Fibroblast of mammary gland (primary cell): Measurements from ENCODE around the gene ACER3.

Source experiments
- DNase-seq: peaks from one replicate; pipeline ENCODE4 v3.0.0-alpha.2; 2010; ENCODE audit warnings: low read depth
- H3K4me3 ChIP-seq: 2 replicates; pipeline ENCODE4 v1.5.1; 2011; ENCODE audit warnings: low read depth, mild to moderate bottlenecking, low read length, moderate library complexity; ENCODE audit not compliant: control insufficient read depth
- CTCF ChIP-seq: conservative IDR thresholded peaks from 2 replicates; pipeline ENCODE4 v1.5.1; 2011; ENCODE audit warnings: low read depth, low read length, inconsistent platforms; ENCODE audit not compliant: control insufficient read depth, insufficient read depth

Gene ACER3

GRCh38 chr11:76919887-76920746 is 59.4 kb downstream of the ACER3 start:
- peak; percentile 96 for TF ChIP-seq CTCF
- DNase-seq = peak; percentile 81
- no peak overlapping the region for H3K4me3 ChIP-seq

- DNase-seq = no peak
- no peak overlapping the region for H3K4me3 ChIP-seq
- no peak for TF ChIP-seq CTCF
Observed at GRCh38 chr11:76927160-76927559, 66.4 kb downstream of the ACER3 start.

GRCh38 chr11:76935042-76935441 is 74.3 kb downstream of the ACER3 start:
- H3K4me3 ChIP-seq = no peak overlapping the region
- TF ChIP-seq CTCF = no peak
- DNase-seq = peak; percentile 9

GRCh38 chr11:76939219-76939631 is 78.5 kb downstream of the ACER3 start:
- H3K4me3 ChIP-seq = no peak overlapping the region
- DNase-seq = peak; percentile 5
- no peak for TF ChIP-seq CTCF

GRCh38 chr11:76944225-76944624 is 83.5 kb downstream of the ACER3 start:
- no peak for TF ChIP-seq CTCF
- no peak overlapping the region for H3K4me3 ChIP-seq
- DNase-seq = no peak

- no peak for TF ChIP-seq CTCF
- DNase-seq = no peak
- H3K4me3 ChIP-seq = no peak overlapping the region
Observed at GRCh38 chr11:76946223-76946622, 85.5 kb downstream of the ACER3 start.
